GOT3 (cell line): ENCODE data around the gene SLC43A1.

Experiments used
- DNase-seq: peaks from one replicate; lab custom pipeline; 2025; ENCODE audit warnings: mixed read lengths; lab: John Stamatoyannopoulos, UW

SLC43A1 gene

GRCh38 chr11:57479021-57479663 lies 36.4 kb downstream of the SLC43A1 start:
- DNase-seq: no peak

GRCh38 chr11:57477507-57478189 lies 37.9 kb downstream of the SLC43A1 start:
- DNase-seq: no peak

- DNase-seq: no peak
Observed at GRCh38 chr11:57476757-57477506, 38.6 kb downstream of the SLC43A1 start.

GRCh38 chr11:57476047-57476756 lies 39.3 kb downstream of the SLC43A1 start:
- DNase-seq: no peak

GRCh38 chr11:57475671-57476046 lies 39.8 kb downstream of the SLC43A1 start:
- DNase-seq: no peak

- no peak for DNase-seq
Observed at GRCh38 chr11:57475191-57475590, 40.3 kb downstream of the SLC43A1 start.

- DNase-seq: no peak
Observed at GRCh38 chr11:57474803-57475115, 40.7 kb downstream of the SLC43A1 start.

- no peak for DNase-seq
Observed at GRCh38 chr11:57474017-57474802, 41.3 kb downstream of the SLC43A1 start.

- DNase-seq: no peak
Observed at GRCh38 chr11:57473285-57473841, 42.1 kb downstream of the SLC43A1 start.

- no peak for DNase-seq
Observed at GRCh38 chr11:57471496-57471895, 44.0 kb downstream of the SLC43A1 start.

GRCh38 chr11:57469268-57469667 lies 46.2 kb downstream of the SLC43A1 start:
- DNase-seq: no peak

GRCh38 chr11:57468276-57468675 lies 47.2 kb downstream of the SLC43A1 start:
- DNase-seq: no peak

- DNase-seq: no peak
Observed at GRCh38 chr11:57467508-57468157, 47.9 kb downstream of the SLC43A1 start.

- DNase-seq: no peak
Observed at GRCh38 chr11:57466680-57467079, 48.8 kb downstream of the SLC43A1 start.

GRCh38 chr11:57464539-57465181 lies 50.8 kb downstream of the SLC43A1 start:
- no peak for DNase-seq

GRCh38 chr11:57463671-57464538 lies 51.6 kb downstream of the SLC43A1 start:
- DNase-seq: no peak

- DNase-seq: no peak
Observed at GRCh38 chr11:57462597-57462996, 52.9 kb downstream of the SLC43A1 start.

GRCh38 chr11:57461841-57462489 lies 53.5 kb downstream of the SLC43A1 start:
- DNase-seq: no peak
